ENCODE data around the gene ITGB6.

DNA sequence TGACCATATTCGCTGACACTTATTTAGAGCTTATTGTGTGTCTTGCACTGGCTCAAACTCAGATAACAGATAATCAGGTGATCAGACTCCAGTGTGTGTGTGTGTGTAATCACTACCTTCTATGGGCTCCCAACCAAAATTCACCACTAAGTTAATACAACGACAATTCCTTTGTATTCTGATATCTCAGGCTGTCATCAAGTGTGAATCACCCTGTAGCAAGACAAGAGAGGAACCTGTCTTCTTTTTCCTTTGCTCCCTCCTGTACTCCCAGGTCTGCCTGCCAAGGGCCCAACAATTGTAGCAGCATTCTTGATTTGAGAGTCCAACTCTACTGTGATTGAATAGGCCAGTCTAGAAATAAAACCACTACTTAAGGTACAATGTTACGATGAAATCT, 25.8 kb downstream of the ITGB6 start:
- TF ChIP-seq POLR2A (IDR thresholded peaks at IDR 0.05) (no peak), POLR2AphosphoS5 (IDR thresholded peaks at IDR 0.05) (no peak)
- TF ChIP-seq, protein P1, sequence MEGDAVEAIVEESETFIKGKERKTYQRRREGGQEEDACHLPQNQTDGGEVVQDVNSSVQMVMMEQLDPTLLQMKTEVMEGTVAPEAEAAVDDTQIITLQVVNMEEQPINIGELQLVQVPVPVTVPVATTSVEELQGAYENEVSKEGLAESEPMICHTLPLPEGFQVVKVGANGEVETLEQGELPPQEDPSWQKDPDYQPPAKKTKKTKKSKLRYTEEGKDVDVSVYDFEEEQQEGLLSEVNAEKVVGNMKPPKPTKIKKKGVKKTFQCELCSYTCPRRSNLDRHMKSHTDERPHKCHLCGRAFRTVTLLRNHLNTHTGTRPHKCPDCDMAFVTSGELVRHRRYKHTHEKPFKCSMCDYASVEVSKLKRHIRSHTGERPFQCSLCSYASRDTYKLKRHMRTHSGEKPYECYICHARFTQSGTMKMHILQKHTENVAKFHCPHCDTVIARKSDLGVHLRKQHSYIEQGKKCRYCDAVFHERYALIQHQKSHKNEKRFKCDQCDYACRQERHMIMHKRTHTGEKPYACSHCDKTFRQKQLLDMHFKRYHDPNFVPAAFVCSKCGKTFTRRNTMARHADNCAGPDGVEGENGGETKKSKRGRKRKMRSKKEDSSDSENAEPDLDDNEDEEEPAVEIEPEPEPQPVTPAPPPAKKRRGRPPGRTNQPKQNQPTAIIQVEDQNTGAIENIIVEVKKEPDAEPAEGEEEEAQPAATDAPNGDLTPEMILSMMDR (IDR thresholded peaks at IDR 0.05) = no peak
